ENCODE results near the gene TMED8.
"Not testable (repeated sequence)": the region's sequence is repeated elsewhere in the genome, so short reads cannot be mapped to it uniquely, and the experiment has no call there.

The TMED8 gene

GRCh38 chr14:77359626-77360025, 17.3 kb downstream of the TMED8 start:
- no peak for DNase-seq

GRCh38 chr14:77356899-77357298, 20.0 kb downstream of the TMED8 start:
- no peak for DNase-seq

- no peak for DNase-seq
Observed at GRCh38 chr14:77355811-77356210, 21.1 kb downstream of the TMED8 start.

- no peak for DNase-seq
Observed at GRCh38 chr14:77353469-77354141, 23.3 kb downstream of the TMED8 start.

GRCh38 chr14:77347751-77348150, 29.1 kb downstream of the TMED8 start:
- no peak for DNase-seq

GRCh38 chr14:77346495-77346894, 30.4 kb downstream of the TMED8 start:
- DNase-seq, result no peak

- DNase-seq, result no peak
Observed at GRCh38 chr14:77344377-77344996, 32.4 kb downstream of the TMED8 start.

- DNase-seq, result no peak
Observed at GRCh38 chr14:77343662-77344061, 33.2 kb downstream of the TMED8 start.

- no peak for DNase-seq
Observed at GRCh38 chr14:77342726-77343397, 34.0 kb downstream of the TMED8 start.

- no peak for DNase-seq
Observed at GRCh38 chr14:77340389-77340788, 36.5 kb downstream of the TMED8 start.

- DNase-seq, result no peak
Observed at GRCh38 chr14:77339407-77339806, 37.5 kb downstream of the TMED8 start.

GRCh38 chr14:77338302-77338701, 38.6 kb downstream of the TMED8 start:
- no peak for DNase-seq

GRCh38 chr14:77337880-77338279, 39.0 kb downstream of the TMED8 start:
- DNase-seq, result no peak

- not testable (repeated sequence) for DNase-seq
Observed at GRCh38 chr14:77337255-77337654, 39.6 kb downstream of the TMED8 start.

GRCh38 chr14:77335576-77335975, 41.3 kb downstream of the TMED8 start:
- no peak for DNase-seq

- DNase-seq, result no peak
Observed at GRCh38 chr14:77329872-77330271, 47.0 kb downstream of the TMED8 start.

- no peak for DNase-seq
Observed at GRCh38 chr14:77327111-77327510, 49.8 kb downstream of the TMED8 start.

- DNase-seq, result no peak
Observed at GRCh38 chr14:77325746-77326094, 51.2 kb downstream of the TMED8 start.

- DNase-seq, result peak; percentile 15
Observed at GRCh38 chr14:77324816-77325745, 51.8 kb downstream of the TMED8 start.

GRCh38 chr14:77324289-77324688, 52.6 kb downstream of the TMED8 start:
- DNase-seq, result no peak

- no peak for DNase-seq
Observed at GRCh38 chr14:77323571-77323970, 53.3 kb downstream of the TMED8 start.

GRCh38 chr14:77322951-77323350, 53.9 kb downstream of the TMED8 start:
- DNase-seq, result no peak

GRCh38 chr14:77322250-77322902, 54.5 kb downstream of the TMED8 start:
- no peak for DNase-seq
